GM12878 (cell line): ENCODE measurements around the gene KRT80. TPM values are rescaled to one million over a fixed set of nuclear protein-coding genes. Genes with fewer than 3 reads are reported as not detected.

Source experiments
- ATF3 ChIP-seq: IDR thresholded peaks from 2 replicates; pipeline ENCODE4 v1.6.1; 2011; ENCODE audit warnings: low read depth, mild to moderate bottlenecking, low read length, moderate library complexity, borderline replicate concordance; ENCODE audit errors: extremely low read depth
- BACH1 ChIP-seq: fragments of 450-650 bp; IDR thresholded peaks from 2 replicates; pipeline ENCODE4 v1.6.1; 2017; ENCODE audit warnings: mild to moderate bottlenecking, borderline replicate concordance
- BHLHE40 ChIP-seq, 2 experiments: fragments of 450-650 bp in 1 of 2; IDR thresholded peaks; 2 replicates each; pipeline ENCODE4 v1.6.1; 2011 to 2017; ENCODE audit warnings: low read depth in 2 of 2, borderline replicate concordance in 1 of 2, improper control_type of control experiment in 1 of 2, low read length in 1 of 2, mild to moderate bottlenecking in 1 of 2
- CREB1 ChIP-seq: IDR thresholded peaks from 2 replicates; pipeline ENCODE4 v1.6.1; 2012; ENCODE audit warnings: low read depth, mild to moderate bottlenecking, inconsistent platforms
- FOS ChIP-seq: IDR thresholded peaks from 3 replicates; pipeline ENCODE4 v1.6.1; 2011; ENCODE audit warnings: borderline replicate concordance; ENCODE audit not compliant: insufficient read length; ENCODE audit errors: extremely low read depth
- JUND ChIP-seq: IDR thresholded peaks from 2 replicates; pipeline ENCODE4 v1.6.1; 2012; ENCODE audit warnings: low read depth, mild to moderate bottlenecking, low read length, improper control_type of control experiment, moderate library complexity
- KLF5 ChIP-seq: fragments of 450-650 bp; IDR thresholded peaks from 2 replicates; pipeline ENCODE4 v1.6.1; 2014; ENCODE audit warnings: mild to moderate bottlenecking; ENCODE audit not compliant: partially characterized antibody
- NBN ChIP-seq: fragments of 450-650 bp; IDR thresholded peaks from 2 replicates; pipeline ENCODE4 v1.6.1; 2016
- NR2C2 ChIP-seq: IDR thresholded peaks from 2 replicates; pipeline ENCODE4 v1.6.1; 2011; ENCODE audit warnings: borderline replicate concordance, low read depth; ENCODE audit not compliant: control insufficient read depth, insufficient read length
- PBX3 ChIP-seq: IDR thresholded peaks from 2 replicates; pipeline ENCODE4 v1.6.1; 2011; ENCODE audit warnings: mild to moderate bottlenecking, low read depth, low read length, moderate library complexity; ENCODE audit not compliant: insufficient replicate concordance
- PML ChIP-seq: IDR thresholded peaks from 2 replicates; pipeline ENCODE4 v1.6.1; 2012; ENCODE audit warnings: low read length, inconsistent platforms
- RELA ChIP-seq: fragments of 450-650 bp; IDR thresholded peaks from 2 replicates; pipeline ENCODE4 v1.8.0; 2014; ENCODE audit warnings: borderline replicate concordance; ENCODE audit not compliant: partially characterized antibody
- RFX5 ChIP-seq: IDR thresholded peaks from 2 replicates; pipeline ENCODE4 v1.6.1; 2011; ENCODE audit warnings: low read depth, low read length, improper control_type of control experiment
- SMAD5 ChIP-seq: IDR thresholded peaks from 2 replicates; pipeline ENCODE4 v1.6.1; 2016; ENCODE audit warnings: antibody characterized with exemption, low read depth
- SRF ChIP-seq, 2 experiments: IDR thresholded peaks; 2 replicates each; pipeline ENCODE4 v1.6.1; 2011; ENCODE audit warnings: low read depth in 2 of 2, low read length in 2 of 2, mild to moderate bottlenecking in 1 of 2, moderate library complexity in 1 of 2
- TARDBP ChIP-seq: IDR thresholded peaks from 2 replicates; pipeline ENCODE4 v1.6.1; 2016; ENCODE audit warnings: borderline replicate concordance
- YY1 ChIP-seq: IDR thresholded peaks from 2 replicates; pipeline ENCODE4 v1.6.1; 2011; ENCODE audit warnings: low read depth, mild to moderate bottlenecking, low read length
- ZNF207 ChIP-seq: fragments of 450-650 bp; IDR thresholded peaks from 2 replicates; pipeline ENCODE4 v1.6.1; 2014; ENCODE audit warnings: antibody characterized with exemption, mild to moderate bottlenecking, borderline replicate concordance
- polyA plus RNA-seq, 11 experiments: library from polyadenylated mRNA; depleted of rRNA in 4 of 11; unstranded in 6 of 11; stranded (reverse) in 5 of 11; fragments of >200 nt; fragmentation: Nextera tagmentation in 4 of 11; fragmentation: Illumina TruSeq in 1 of 11; extraction: Ambion mirVana in 4 of 11; extraction: Trizol in 1 of 11; gene quantifications; 1 replicate in 1 of 11; 2 replicates in 10 of 11; pipeline versions ENCODE4 v1.2.1 to v1.2.3, GENCODE V29; 2011 to 2016; ENCODE audit warnings: inconsistent platforms in 2 of 11, missing spikeins in 2 of 11, low read depth in 1 of 11
- total RNA-seq, 4 experiments: library from RNA; depleted of rRNA in 3 of 4; stranded (reverse); fragments of >200 nt in 3 of 4; fragmentation: Illumina TruSeq in 1 of 4; extraction: Trizol in 1 of 4; gene quantifications; 2 replicates each; pipeline versions ENCODE4 v1.2.1 to v1.2.3, GENCODE V29; 2013 to 2021
- TF ChIP-seq, protein P1 (sequence below): IDR thresholded peaks from 2 replicates; pipeline ENCODE4 v1.6.1; 2011; ENCODE audit warnings: low read depth, low read length, improper control_type of control experiment, borderline replicate concordance
- TF ChIP-seq, protein P2 (sequence below): fragments of 450-650 bp; IDR thresholded peaks from 2 replicates; pipeline ENCODE4 v1.6.1; 2017; ENCODE audit warnings: antibody characterized with exemption, mild to moderate bottlenecking, moderate library complexity

KRT80 gene
- total and polyA plus RNA-seq, 10 of the 15 experiments (the other 5 are each of a cell fraction or from before 2014, with no cell fraction given) = 0.01 TPM; not detected in 9

- no peak for TF ChIP-seq YY1
- TF ChIP-seq, protein P1, sequence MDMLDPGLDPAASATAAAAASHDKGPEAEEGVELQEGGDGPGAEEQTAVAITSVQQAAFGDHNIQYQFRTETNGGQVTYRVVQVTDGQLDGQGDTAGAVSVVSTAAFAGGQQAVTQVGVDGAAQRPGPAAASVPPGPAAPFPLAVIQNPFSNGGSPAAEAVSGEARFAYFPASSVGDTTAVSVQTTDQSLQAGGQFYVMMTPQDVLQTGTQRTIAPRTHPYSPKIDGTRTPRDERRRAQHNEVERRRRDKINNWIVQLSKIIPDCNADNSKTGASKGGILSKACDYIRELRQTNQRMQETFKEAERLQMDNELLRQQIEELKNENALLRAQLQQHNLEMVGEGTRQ = no peak
- TF ChIP-seq BACH1 = no peak
- no peak for TF ChIP-seq SMAD5
- no peak for TF ChIP-seq ZNF207
- no peak for TF ChIP-seq KLF5
- no peak for TF ChIP-seq BHLHE40 (IDR thresholded peaks at IDR 0.05; ENCODE audit: borderline replicate concordance in 1 of 2, low read depth in 2 of 2, low read length in 1 of 2)
- TF ChIP-seq PBX3 = no peak
- 0 out of 2 replicates have a peak, but pooled peaks have one; percentile 23 for TF ChIP-seq ATF3
- TF ChIP-seq NR2C2 = no peak
- TF ChIP-seq NBN = no peak
- TF ChIP-seq PML = no peak
- TF ChIP-seq JUND = no peak
- TF ChIP-seq CREB1 = no peak
- TF ChIP-seq RELA = no peak
- no peak for TF ChIP-seq SRF (IDR thresholded peaks at IDR 0.05; ENCODE audit: low read depth in 2 of 2, low read length in 2 of 2)
- TF ChIP-seq RFX5 = no peak
- no peak for TF ChIP-seq FOS
- TF ChIP-seq, protein P2, sequence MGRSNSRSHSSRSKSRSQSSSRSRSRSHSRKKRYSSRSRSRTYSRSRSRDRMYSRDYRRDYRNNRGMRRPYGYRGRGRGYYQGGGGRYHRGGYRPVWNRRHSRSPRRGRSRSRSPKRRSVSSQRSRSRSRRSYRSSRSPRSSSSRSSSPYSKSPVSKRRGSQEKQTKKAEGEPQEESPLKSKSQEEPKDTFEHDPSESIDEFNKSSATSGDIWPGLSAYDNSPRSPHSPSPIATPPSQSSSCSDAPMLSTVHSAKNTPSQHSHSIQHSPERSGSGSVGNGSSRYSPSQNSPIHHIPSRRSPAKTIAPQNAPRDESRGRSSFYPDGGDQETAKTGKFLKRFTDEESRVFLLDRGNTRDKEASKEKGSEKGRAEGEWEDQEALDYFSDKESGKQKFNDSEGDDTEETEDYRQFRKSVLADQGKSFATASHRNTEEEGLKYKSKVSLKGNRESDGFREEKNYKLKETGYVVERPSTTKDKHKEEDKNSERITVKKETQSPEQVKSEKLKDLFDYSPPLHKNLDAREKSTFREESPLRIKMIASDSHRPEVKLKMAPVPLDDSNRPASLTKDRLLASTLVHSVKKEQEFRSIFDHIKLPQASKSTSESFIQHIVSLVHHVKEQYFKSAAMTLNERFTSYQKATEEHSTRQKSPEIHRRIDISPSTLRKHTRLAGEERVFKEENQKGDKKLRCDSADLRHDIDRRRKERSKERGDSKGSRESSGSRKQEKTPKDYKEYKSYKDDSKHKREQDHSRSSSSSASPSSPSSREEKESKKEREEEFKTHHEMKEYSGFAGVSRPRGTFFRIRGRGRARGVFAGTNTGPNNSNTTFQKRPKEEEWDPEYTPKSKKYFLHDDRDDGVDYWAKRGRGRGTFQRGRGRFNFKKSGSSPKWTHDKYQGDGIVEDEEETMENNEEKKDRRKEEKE = no peak
- no peak for TF ChIP-seq TARDBP
Observed at GRCh38 chr12:52119398-52120254, 72.2 kb downstream of the KRT80 start (continued).
